ENCODE measurements around the gene PLEKHA8.

Gene PLEKHA8

DNA sequence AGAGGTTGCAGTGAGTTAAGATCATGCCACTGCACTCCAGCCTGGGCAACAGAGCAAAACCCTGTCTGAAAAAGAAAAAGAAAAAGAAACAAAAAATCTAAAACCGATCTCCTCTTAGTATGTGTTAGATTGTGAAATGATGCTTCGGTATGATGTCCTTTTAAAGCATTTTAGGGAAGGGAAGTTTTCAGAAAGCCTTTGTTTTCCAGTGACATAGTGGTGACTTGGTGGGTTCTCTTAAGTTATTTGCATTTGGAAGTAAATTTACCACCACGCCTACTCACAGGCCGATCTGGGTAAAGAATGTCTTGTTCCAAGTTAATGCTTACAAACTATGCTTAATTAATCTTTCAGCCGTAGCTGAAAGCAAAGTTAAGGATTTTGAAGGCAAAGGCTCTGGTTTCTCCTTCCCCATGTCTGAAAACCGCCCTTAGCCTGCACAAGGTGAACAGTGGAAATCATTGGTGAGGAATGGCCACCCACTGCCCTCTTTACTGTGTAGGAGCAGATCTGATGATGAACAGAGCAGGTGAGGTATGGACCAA lies 117.3 kb downstream of the PLEKHA8 start:
- FAIRE-seq = no peak
- DNase-seq (ENCODE audit: insufficient read length, low spot score) = no peak
- no peak for TF ChIP-seq POLR2A (IDR thresholded peaks at IDR 0.05; ENCODE audit: low read depth, low read length)

DNA sequence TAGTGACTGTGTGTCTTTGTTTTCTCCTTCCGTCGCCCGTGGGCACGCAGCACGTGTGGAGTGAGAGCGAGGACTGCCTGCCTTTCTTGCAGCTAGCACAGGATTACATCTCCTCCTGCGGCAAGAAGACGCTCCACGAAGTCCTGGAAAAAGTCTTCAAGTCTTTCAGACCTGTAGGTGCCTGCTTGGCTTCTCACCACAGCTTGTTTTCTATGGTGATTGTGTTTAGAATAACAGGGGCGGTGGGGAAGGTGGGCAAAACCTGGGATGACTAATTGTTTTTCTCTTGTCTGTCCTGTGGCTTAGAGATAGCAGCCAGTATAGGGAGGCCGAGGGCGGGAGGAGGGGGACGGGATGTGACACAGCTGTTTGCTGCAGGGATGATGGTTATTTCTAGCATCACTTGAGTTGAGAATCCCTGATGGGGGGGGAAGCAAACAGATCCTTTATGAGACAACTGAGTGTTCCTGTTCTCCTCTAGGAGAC lies 118.0 kb downstream of the PLEKHA8 start:
- FAIRE-seq = no peak
- DNase-seq (ENCODE audit: insufficient read length, low spot score) = no peak

DNA sequence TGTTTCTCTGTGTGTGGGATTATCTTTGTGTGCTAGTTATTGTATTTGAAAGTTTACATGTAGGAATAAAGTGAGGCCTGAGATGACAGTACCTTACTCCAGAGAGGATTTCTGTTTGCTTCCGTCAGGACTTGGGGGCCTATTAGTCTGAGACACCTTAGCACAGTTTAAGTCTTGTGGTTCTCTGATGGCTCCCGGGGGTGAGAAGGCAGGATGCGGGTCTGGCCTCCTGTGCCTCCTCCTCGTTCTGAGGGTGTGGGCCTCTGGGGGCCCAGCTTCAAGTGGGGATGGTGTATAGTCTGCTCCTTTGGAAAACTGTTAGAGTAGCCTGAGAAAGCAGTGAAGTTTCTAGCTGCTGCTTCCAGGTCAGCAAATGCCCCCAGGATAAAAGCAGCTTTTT lies 119.0 kb downstream of the PLEKHA8 start:
- no peak for FAIRE-seq
- no peak for TF ChIP-seq POLR2A (IDR thresholded peaks at IDR 0.05; ENCODE audit: low read depth, low read length)
- DNase-seq (ENCODE audit: insufficient read length, low spot score) = no peak

More for the DNA sequence above, 118.0 kb downstream of the PLEKHA8 start:
- TF ChIP-seq POLR2A (IDR thresholded peaks at IDR 0.05; ENCODE audit: low read depth, low read length) = no peak

DNA sequence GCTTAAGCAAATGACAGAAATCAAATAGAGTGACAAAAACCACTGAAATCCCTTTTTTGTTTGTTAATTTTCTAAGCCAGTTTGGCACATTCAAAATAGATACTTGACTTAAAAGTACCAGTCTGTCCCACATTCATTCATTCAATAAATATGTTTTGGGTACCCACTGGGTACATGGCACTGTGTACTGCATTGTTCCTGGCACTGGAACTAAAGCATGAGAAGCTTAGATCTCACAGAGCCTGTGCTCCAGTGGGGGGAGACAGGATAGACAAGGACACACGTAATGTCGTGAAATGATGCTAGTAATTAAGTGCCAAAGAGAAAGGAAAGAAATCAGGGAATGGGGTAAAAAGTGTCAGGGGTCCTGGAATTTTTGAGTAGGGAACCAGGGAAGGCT lies 119.6 kb downstream of the PLEKHA8 start:
- no peak for TF ChIP-seq POLR2A (IDR thresholded peaks at IDR 0.05; ENCODE audit: low read depth, low read length)
- FAIRE-seq = no peak
- no peak for DNase-seq (ENCODE audit: insufficient read length, low spot score)

DNA sequence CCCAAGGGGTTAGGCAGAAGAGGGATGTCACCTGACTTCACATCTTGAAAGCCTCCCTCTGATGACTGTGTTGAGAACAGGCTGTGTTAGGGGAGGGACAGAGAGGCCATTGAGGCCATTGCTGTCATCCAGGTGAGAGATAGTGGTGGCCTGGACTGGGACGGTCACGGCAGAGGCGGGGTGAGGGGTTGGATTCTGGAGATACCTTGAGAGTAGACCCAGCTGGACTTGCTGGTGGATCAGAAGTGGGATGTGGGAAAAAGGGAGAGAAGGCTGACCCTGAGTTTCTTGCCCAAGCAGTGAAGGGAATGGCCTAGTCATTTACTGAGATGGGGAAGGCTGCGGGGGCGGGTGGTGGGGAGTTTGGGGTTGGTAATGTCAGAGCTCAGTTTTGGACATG lies 120.2 kb downstream of the PLEKHA8 start:
- no peak for TF ChIP-seq POLR2A (IDR thresholded peaks at IDR 0.05; ENCODE audit: low read depth, low read length)
- DNase-seq (ENCODE audit: insufficient read length, low spot score) = no peak
- no peak for FAIRE-seq

DNA sequence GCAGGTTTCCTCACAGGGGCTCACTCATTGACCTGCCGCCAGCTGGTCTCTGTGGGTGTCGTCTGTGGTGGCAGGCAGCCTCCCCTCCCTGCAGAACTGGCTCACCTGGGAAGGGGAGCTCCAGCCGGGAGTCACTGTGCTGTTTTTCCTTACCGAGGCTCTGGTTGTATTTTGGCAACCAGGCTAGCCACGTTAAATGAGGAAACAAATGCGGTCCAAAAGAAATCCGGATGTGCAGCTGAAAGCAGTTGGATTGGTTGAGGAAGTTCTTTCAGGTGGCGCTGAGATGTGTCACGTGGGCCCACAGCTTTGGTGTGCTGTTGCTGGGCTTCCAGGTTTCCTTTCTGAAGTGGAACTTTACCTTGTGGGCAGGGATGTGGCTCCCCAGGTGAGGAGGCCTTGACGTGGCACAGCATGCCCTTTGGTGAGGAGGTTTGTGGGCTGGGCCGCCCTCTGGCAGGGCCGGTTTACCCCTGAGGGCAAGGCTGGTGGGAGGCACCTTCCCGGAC lies 120.8 kb downstream of the PLEKHA8 start:
- TF ChIP-seq POLR2A (IDR thresholded peaks at IDR 0.05; ENCODE audit: low read depth, low read length) = no peak
- DNase-seq (ENCODE audit: insufficient read length, low spot score) = no peak
- no peak for FAIRE-seq

DNA sequence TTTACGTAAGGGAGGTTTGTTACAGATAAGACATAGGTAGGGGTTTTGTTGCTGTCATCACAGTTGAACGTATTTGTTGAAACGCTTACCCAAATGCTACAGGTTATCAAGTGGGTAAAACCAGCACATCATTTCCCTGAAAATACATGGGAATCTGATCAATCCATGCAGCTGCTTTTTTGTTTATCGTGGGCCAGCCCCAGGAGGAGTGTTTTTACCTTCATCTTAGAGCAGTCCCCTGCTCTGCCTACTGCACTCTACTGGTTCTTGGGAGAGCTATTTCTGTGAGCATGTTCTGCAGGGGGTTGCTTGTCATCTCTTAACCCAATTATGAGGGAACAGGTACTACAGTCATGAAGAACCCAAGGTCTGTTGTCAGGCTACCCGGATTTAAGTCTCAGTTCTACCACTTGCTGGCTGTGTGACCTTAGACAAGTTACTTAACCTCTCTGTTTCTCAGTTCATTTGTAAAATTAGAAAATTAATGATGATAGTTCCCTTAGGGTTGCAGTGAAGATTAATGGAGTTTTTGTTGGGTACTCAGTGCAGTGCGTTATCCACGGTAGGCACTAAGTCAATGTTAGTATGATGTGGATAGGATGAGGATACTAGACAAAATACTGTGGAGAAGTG lies 121.5 kb downstream of the PLEKHA8 start:
- FAIRE-seq = no peak
- TF ChIP-seq POLR2A (IDR thresholded peaks at IDR 0.05; ENCODE audit: low read depth, low read length) = no peak

DNA sequence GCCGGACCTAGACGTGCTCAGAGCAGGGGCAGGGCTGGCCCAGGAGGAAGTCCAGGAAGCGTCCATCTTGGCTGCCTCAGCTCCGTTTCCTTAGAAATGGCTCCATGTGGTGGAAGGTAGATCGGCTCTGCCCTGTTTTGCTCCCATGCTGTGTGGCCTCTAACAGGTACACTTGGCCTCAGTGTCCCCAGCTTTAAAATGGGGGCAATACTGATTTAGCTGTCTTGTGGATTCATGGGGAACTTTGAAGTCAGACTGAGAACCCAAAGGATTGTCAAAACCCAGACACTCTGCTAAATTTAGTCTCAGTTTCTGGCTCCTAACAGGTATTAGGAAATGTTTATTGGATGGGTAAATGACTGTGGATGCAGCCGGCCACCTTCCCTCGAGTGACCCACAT lies 122.5 kb downstream of the PLEKHA8 start:
- DNase-seq (ENCODE audit: insufficient read length, low spot score) (no peak), FAIRE-seq (no peak)
- TF ChIP-seq POLR2A (IDR thresholded peaks at IDR 0.05; ENCODE audit: low read depth, low read length) = no peak

More for the DNA sequence above, 121.5 kb downstream of the PLEKHA8 start:
- DNase-seq (ENCODE audit: insufficient read length, low spot score) = no peak

DNA sequence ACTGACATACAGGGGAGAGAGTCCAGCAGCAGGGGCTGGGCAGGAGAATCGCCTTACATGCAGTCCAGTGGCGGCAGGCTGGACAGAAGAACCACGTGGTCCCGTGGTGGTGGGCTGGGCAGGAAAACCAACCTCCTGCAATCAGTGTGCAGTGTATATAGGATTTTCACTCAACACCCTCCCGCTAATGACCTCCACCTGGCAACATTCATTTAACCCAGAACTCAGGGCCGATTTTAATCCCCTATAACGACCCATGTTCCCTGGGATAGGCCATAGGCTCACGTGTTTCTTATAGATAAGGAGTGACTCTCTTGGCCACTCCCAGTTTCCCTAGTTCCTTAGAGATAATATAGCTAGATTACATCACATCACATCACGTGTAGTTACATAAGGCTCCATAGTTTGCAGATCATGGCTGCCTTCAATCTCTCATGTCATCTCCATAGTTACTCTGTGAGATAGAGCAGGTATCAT lies 125.9 kb downstream of the PLEKHA8 start:
- no peak for TF ChIP-seq POLR2A (IDR thresholded peaks at IDR 0.05; ENCODE audit: low read depth, low read length)
- FAIRE-seq = no peak
- DNase-seq (ENCODE audit: insufficient read length, low spot score) = no peak

DNA sequence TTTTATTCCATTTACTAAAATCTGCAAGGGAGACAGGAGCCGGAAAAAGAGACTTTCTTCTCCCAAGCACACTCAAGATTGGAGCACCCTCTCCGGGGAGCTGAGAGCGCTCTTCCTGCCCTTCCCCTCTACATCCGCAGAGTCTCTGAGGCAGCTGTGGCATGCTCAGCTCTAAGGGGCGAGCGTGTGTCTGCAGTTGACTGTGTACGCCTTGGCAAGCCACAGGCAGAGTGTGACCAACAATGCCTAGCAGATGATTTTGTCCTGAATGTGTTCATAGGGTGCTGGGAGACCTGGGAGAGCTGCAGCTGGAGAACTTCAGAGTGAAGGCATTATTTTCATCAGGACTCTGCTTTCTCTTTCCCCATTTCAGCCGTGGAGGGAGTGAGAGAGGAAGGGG lies 127.3 kb downstream of the PLEKHA8 start:
- no peak for TF ChIP-seq POLR2A (IDR thresholded peaks at IDR 0.05; ENCODE audit: low read depth, low read length)
- FAIRE-seq (no peak), DNase-seq (ENCODE audit: insufficient read length, low spot score) (no peak)

DNA sequence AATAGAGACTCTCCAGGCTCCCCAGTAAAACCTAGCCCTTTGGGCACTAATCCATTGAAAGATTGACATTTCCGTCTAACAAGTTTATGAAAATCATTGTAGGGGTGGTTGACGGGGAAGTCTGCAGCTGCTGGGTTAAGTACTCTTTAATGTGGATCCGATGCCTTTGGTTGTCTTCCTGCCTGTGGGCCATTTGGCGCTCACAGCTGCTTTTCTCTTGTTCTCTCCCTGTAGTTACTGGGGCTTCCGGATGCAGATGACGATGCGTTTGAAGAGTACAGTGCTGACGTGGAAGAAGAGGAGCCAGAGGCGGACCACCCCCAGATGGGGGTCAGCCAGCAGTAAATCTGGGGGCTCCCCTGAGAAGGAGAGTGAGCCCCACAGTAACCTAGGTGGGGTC lies 129.0 kb downstream of the PLEKHA8 start:
- no peak for TF ChIP-seq POLR2A (IDR thresholded peaks at IDR 0.05; ENCODE audit: low read depth, low read length)
- DNase-seq (ENCODE audit: insufficient read length, low spot score) = no peak
- FAIRE-seq = no peak

DNA sequence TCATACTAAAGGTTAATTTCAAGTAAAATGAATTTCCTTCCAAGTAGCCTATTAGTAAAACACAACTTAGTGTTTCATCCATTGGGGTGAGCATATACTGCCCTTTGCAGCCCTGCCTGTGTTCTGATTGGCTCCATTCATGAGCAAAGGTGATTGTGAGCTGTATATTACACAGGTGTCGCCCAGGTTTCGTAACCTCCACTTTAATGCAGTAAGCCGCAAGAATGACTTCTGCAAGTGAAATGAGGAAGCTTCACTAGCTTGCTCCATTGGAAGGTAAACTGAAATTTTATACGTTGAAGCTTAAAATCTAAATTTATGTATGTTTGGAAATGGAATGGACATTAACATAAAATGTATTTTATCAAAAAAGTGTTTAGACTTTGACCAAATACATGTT lies 131.0 kb downstream of the PLEKHA8 start:
- DNase-seq (ENCODE audit: insufficient read length, low spot score) (no peak), FAIRE-seq (no peak)
- TF ChIP-seq POLR2A (IDR thresholded peaks at IDR 0.05; ENCODE audit: low read depth, low read length) = no peak

DNA sequence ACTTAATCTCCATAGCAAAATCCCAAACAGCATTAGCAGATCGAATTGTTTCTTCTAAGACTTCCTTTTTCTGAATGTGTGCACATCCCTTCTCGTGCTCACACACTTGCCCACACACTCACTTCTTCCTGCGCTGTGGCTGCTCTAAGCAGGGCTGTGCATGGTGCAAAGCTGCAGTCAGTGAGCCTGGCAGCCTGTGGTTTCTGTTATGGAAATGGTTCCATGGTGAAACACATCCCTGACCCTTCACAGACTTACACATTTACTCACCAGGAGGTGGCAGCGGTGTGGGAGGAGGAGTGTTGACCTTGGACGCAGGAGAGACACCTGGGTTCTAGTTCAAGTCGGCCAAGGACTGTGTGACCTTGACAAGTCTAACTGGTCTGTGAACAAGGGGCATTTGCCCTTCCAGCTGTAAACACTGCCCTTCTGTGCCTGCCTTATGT lies 131.5 kb downstream of the PLEKHA8 start:
- peak; percentile 48 for FAIRE-seq
- no peak for TF ChIP-seq POLR2A (IDR thresholded peaks at IDR 0.05; ENCODE audit: low read depth, low read length)
- peak; percentile 51 for DNase-seq (ENCODE audit: insufficient read length, low spot score)

DNA sequence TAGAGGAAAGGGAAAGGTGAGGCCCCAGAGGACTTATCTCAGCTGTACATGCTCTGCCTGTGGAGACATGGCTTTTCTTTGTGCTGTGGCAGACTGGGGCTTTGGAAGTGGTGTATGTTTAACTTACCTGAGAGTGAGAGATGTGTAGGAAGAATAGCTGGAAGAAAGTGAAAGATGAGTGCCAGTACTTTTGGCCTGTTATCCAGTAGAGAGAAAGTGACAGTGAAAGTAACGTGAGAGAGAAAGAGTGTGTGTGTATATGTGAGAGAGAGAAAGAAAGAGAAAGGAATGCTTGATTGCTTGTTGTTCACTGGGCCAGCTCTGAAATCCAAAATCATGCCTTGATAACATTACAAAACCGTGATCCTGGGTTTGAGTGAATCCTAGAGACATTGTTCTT lies 132.1 kb downstream of the PLEKHA8 start:
- FAIRE-seq = no peak
- no peak for DNase-seq (ENCODE audit: insufficient read length, low spot score)
- no peak for TF ChIP-seq POLR2A (IDR thresholded peaks at IDR 0.05; ENCODE audit: low read depth, low read length)

DNA sequence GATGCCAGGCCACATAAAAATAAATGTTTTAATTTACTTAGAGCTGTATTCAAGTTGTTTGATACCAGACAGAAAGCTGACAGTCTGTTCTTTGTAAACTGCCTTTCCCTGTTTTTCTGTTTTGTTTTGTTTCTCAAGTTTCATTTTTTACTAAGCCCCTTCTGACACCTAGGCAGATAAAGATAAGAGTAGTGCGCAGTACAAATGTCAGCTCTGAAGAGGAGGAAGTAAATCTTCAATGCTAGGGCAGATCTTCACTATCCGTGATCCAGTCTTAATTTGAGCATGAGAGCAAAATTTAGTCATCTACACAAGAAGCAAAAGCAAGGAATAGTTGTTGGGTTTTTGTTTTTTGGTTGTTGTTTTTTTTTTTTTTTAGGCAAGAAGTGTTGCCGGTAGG lies 133.9 kb downstream of the PLEKHA8 start:
- DNase-seq (ENCODE audit: insufficient read length, low spot score) (no peak), FAIRE-seq (no peak)
- no peak for TF ChIP-seq POLR2A (IDR thresholded peaks at IDR 0.05; ENCODE audit: low read depth, low read length)

Measured in H54 (cell line).